Kidney epithelial cell (primary cell): ENCODE results near the gene TIMP2. TPM values are rescaled to one million over a fixed set of nuclear protein-coding genes. Genes with fewer than 3 reads are reported as not detected.
A peak's percentile ranks its signal among the peaks of the same experiment; 100 is the strongest.
"Not testable (repeated sequence)": the region's sequence is repeated elsewhere in the genome, so short reads cannot be mapped to it uniquely, and the experiment has no call there.

Source experiments
- DNase-seq: peaks from one replicate; pipeline ENCODE4 v3.0.0-alpha.2; 2010; ENCODE audit warnings: low read depth
- H3K27me3 ChIP-seq: 2 replicates; pipeline ENCODE4 v1.6.0; 2011; ENCODE audit warnings: low read length; ENCODE audit not compliant: control insufficient read depth, insufficient read depth
- H3K36me3 ChIP-seq: 2 replicates; pipeline ENCODE4 v1.5.1; 2011; ENCODE audit warnings: low read length; ENCODE audit not compliant: control insufficient read depth, insufficient read depth
- H3K4me3 ChIP-seq: 2 replicates; pipeline ENCODE4 v1.5.1; 2011; ENCODE audit warnings: low read depth, mild to moderate bottlenecking, control low read depth, low read length
- CTCF ChIP-seq: IDR thresholded peaks from 2 replicates; pipeline ENCODE4 v1.5.1; 2011; ENCODE audit warnings: mild to moderate bottlenecking, moderate library complexity, low read length, control low read depth, inconsistent platforms; ENCODE audit not compliant: insufficient read depth, poor library complexity, severe bottlenecking
- total RNA-seq: library from RNA; depleted of rRNA; stranded (reverse); fragments of >200 nt; gene quantifications from 2 replicates; pipeline ENCODE4 v1.2.3, GENCODE V29; 2015

Gene TIMP2
- total RNA-seq, 1 donor from 2014 or later, result 130 TPM

GRCh38 chr17:78903101-78903779 lies 21.9 kb downstream of the TIMP2 start, which contains the start of gene CEP295NL:
TSS of gene CEP295NL (minus strand) at chr17:78903201. CDS start at chr17:78901828, 1,373 bp downstream.
- Histone ChIP-seq H3K27me3 (no peaks in the 10 kb centered on the region), H3K4me3 (no peak within 1 kb of the TSS), H3K36me3 (peaks cover 2% of the 10 kb centered on the region)
- DNase-seq, result peak; percentile 44
- TF ChIP-seq CTCF, result no peak

- not testable (repeated sequence) for DNase-seq, H3K27me3 ChIP-seq, H3K36me3 ChIP-seq, H3K4me3 ChIP-seq
These were observed 23.0 kb downstream of the TIMP2 start for GRCh38 chr17:78902231-78902630.

- H3K27me3 ChIP-seq, result no peaks in the 10 kb centered on the region
- TF ChIP-seq CTCF, result no peak
- DNase-seq, result no peak
These were observed 23.4 kb downstream of the TIMP2 start for GRCh38 chr17:78901806-78902205.

GRCh38 chr17:78900816-78901215 lies 24.4 kb downstream of the TIMP2 start:
- Histone ChIP-seq H3K4me3 (no peak overlapping the region), H3K27me3 (no peaks in the 10 kb centered on the region), H3K36me3 (peaks cover 2% of the 10 kb centered on the region)
- DNase-seq, result no peak
- TF ChIP-seq CTCF, result no peak

More at GRCh38 chr17:78901806-78902205, 23.4 kb downstream of the TIMP2 start:
- no peak overlapping the region for H3K4me3 ChIP-seq
- peaks cover 2% of the 10 kb centered on the region for H3K36me3 ChIP-seq

GRCh38 chr17:78899361-78900260 lies 25.6 kb downstream of the TIMP2 start:
- no peak for DNase-seq
- no peak overlapping the region for H3K4me3 ChIP-seq
- no peaks in the 10 kb centered on the region for H3K27me3 ChIP-seq
- H3K36me3 ChIP-seq, result peaks cover 2% of the 10 kb centered on the region
- TF ChIP-seq CTCF, result no peak

- Histone ChIP-seq H3K36me3 (peaks cover 2% of the 10 kb centered on the region), H3K4me3 (no peak overlapping the region)
- TF ChIP-seq CTCF, result no peak
These were observed 26.2 kb downstream of the TIMP2 start for GRCh38 chr17:78898947-78899346.

More at GRCh38 chr17:78898947-78899346, 26.2 kb downstream of the TIMP2 start:
- DNase-seq, result no peak
- no peaks in the 10 kb centered on the region for H3K27me3 ChIP-seq
